ENCODE data around the gene SLC29A1.

- TF ChIP-seq CTCF (conservative IDR thresholded peaks at IDR 0.05; ENCODE audit: low read depth, low read length) (no peak), EZH2 (IDR thresholded peaks at IDR 0.05; ENCODE audit: low read length, unreplicated experiment) (no peak), EZH2phosphoT487 (IDR thresholded peaks at IDR 0.05; ENCODE audit: borderline replicate concordance, low read length) (no peak)
Observed at GRCh38 chr6:44262467-44263353, 39.3 kb downstream of the SLC29A1 start.
